ENCODE results near the gene TK2. TPM values are rescaled to one million over a fixed set of nuclear protein-coding genes. Genes with fewer than 3 reads are reported as not detected.

TK2 gene
- total and polyA plus RNA-seq, 7 experiments from 2014 or later, result 3.5 to 19.8 (median 6.4) TPM

- no peak overlapping the region for H3K4me3 Mint-ChIP-seq
- intact Hi-C loops (cut with micrococcal nuclease), result no loop called here
Measured at GRCh38 chr16:66529475-66529874, 20.4 kb downstream of the TK2 start.

GRCh38 chr16:66528294-66528693 lies 21.6 kb downstream of the TK2 start:
- Histone ChIP-seq H3K27me3 (ENCODE audit: control insufficient read depth in 2 of 2, insufficient read depth in 2 of 2, low read length in 2 of 2) (no peaks in the 10 kb centered on the region), H3K27ac (ENCODE audit: low read depth, low read length) (no peak overlapping the region), H3K36me3 (ENCODE audit: control insufficient read depth in 2 of 3, insufficient read depth in 3 of 3, low read length in 3 of 3) (no peaks in the 10 kb centered on the region), H3K9me3 (ENCODE audit: control insufficient read depth in 2 of 3, low read length in 3 of 3) (no peaks in the 10 kb centered on the region), H3K4me1 (ENCODE audit: control insufficient read depth in 2 of 2, insufficient read depth in 2 of 2, low read length in 2 of 2) (peaks cover 24 to 26% of the 10 kb centered on the region in 2 donors), H3K4me3 (ENCODE audit: low read length) (no peak overlapping the region)
- POLR2A ChIA-PET, result interaction anchor here (12.9 kb wide), 1 partner anchor 21 kb away, joined by 164 read pairs; the partner anchor contains the start of genes CKLF and TK2
- DNase-seq (no peak), ATAC-seq (no peak)
- intact Hi-C loops (cut with micrococcal nuclease), result no loop called here
- Mint-ChIP-seq H3K9me3 (no peaks in the 10 kb centered on the region), H3K36me3 (peaks cover 0 to 28% (median 0%) of the 10 kb centered on the region in 5 donors), H3K4me3 (no peak overlapping the region), H3K4me1 (peaks cover 25 to 51% (median 38%) of the 10 kb centered on the region in 7 donors), H3K27ac (peak overlapping the region in 2 of 9 donors; percentile 41 to 43), H3K27me3 (no peaks in the 10 kb centered on the region)
- CTCF ChIA-PET, result no interaction called here

More at GRCh38 chr16:66529475-66529874, 20.4 kb downstream of the TK2 start:
- Histone ChIP-seq H3K4me1 (ENCODE audit: control insufficient read depth in 2 of 2, insufficient read depth in 2 of 2, low read length in 2 of 2) (peaks cover 12 to 15% of the 10 kb centered on the region in 2 donors), H3K27me3 (ENCODE audit: control insufficient read depth in 2 of 2, insufficient read depth in 2 of 2, low read length in 2 of 2) (no peaks in the 10 kb centered on the region), H3K9me3 (ENCODE audit: control insufficient read depth in 2 of 3, low read length in 3 of 3) (no peaks in the 10 kb centered on the region), H3K27ac (ENCODE audit: low read depth, low read length) (no peak overlapping the region), H3K36me3 (ENCODE audit: control insufficient read depth in 2 of 3, insufficient read depth in 3 of 3, low read length in 3 of 3) (no peaks in the 10 kb centered on the region), H3K4me3 (ENCODE audit: low read length) (no peak overlapping the region)
- ChIA-PET POLR2A (interaction anchor here (0.6 to 12.9 kb wide), 2 partner anchors 20 to 512 kb away, joined by 3 to 164 read pairs; partner anchors contain the start of genes CKLF and TK2), CTCF (no interaction called here)
- no peaks in the 10 kb centered on the region for H3K9me3 Mint-ChIP-seq
- H3K27ac Mint-ChIP-seq, result peak overlapping the region in 4 of 9 donors; percentile 7 to 75 (median 50)
- H3K36me3 Mint-ChIP-seq, result peaks cover 0 to 27% (median 2%) of the 10 kb centered on the region in 5 donors
- ATAC-seq, result no peak
- no peak for DNase-seq
- H3K4me1 Mint-ChIP-seq, result peaks cover 17 to 44% (median 26%) of the 10 kb centered on the region in 7 donors
- no peaks in the 10 kb centered on the region for H3K27me3 Mint-ChIP-seq

GRCh38 chr16:66525396-66526180 lies 24.3 kb downstream of the TK2 start:
- POLR2A ChIA-PET, result interaction anchor here (1.1 to 12.9 kb wide), 2 partner anchors 15 to 24 kb away, joined by 3 to 164 read pairs; partner anchors contain the start of genes CKLF and TK2
- peak overlapping the region in 2 of 10 donors; percentile 82 to 85 for H3K4me3 Mint-ChIP-seq

GRCh38 chr16:66524601-66525164 lies 25.2 kb downstream of the TK2 start:
- peaks cover 0 to 19% (median 0%) of the 10 kb centered on the region in 5 donors for H3K36me3 Mint-ChIP-seq
- H3K4me3 Mint-ChIP-seq, result peak overlapping the region; percentile 62 to 86 (median 81)
- ATAC-seq, result peak; percentile 74
- H3K4me1 Mint-ChIP-seq, result peaks cover 58 to 84% (median 72%) of the 10 kb centered on the region in 7 donors
- Histone ChIP-seq H3K27me3 (ENCODE audit: control insufficient read depth in 2 of 2, insufficient read depth in 2 of 2, low read length in 2 of 2) (no peaks in the 10 kb centered on the region), H3K36me3 (ENCODE audit: control insufficient read depth in 2 of 3, insufficient read depth in 3 of 3, low read length in 3 of 3) (no peaks in the 10 kb centered on the region), H3K27ac (ENCODE audit: low read depth, low read length) (peak overlapping the region; percentile 43), H3K4me1 (ENCODE audit: control insufficient read depth in 2 of 2, insufficient read depth in 2 of 2, low read length in 2 of 2) (peaks cover 60 to 62% of the 10 kb centered on the region in 2 donors), H3K4me3 (ENCODE audit: low read length) (peak overlapping the region; percentile 38), H3K9me3 (ENCODE audit: control insufficient read depth in 2 of 3, low read length in 3 of 3) (no peaks in the 10 kb centered on the region)
- intact Hi-C loops (cut with micrococcal nuclease), result loop anchor here (1.0 to 2.0 kb wide), 7 partner anchors 8 to 116 kb away; partner anchors contain the start of genes CKLF (in 2 of the 2) and CMTM3 (in 2 of the 2)
- no peaks in the 10 kb centered on the region for H3K9me3 Mint-ChIP-seq
- DNase-seq, result peak in 3 of 9 donors; percentile 17 to 25 (median 21)
- CTCF ChIA-PET, result interaction anchor here (0.8 to 1.4 kb wide), 5 partner anchors 13 to 65 kb away, joined by 3 to 5 read pairs (median 4); partner anchors contain the start of gene CKLF
- POLR2A ChIA-PET, result interaction anchor here (0.7 to 12.9 kb wide), 7 partner anchors 13 to 79 kb away, joined by 3 to 164 read pairs (median 4); partner anchors contain the start of genes CKLF and TK2
- H3K27ac Mint-ChIP-seq, result peak overlapping the region; percentile 71 to 96 (median 91)
- H3K27me3 Mint-ChIP-seq, result peaks cover 0 to 4% (median 0%) of the 10 kb centered on the region in 5 donors

More at GRCh38 chr16:66525396-66526180, 24.3 kb downstream of the TK2 start:
- Mint-ChIP-seq H3K36me3 (peaks cover 0 to 23% (median 0%) of the 10 kb centered on the region in 5 donors), H3K9me3 (no peaks in the 10 kb centered on the region), H3K4me1 (peaks cover 49 to 78% (median 65%) of the 10 kb centered on the region in 7 donors), H3K27me3 (peaks cover 0 to 4% (median 0%) of the 10 kb centered on the region in 5 donors), H3K27ac (peak overlapping the region; percentile 71 to 96 (median 90))
- CTCF ChIA-PET, result interaction anchor here (1.2 kb wide), 1 partner anchor 22 kb away, joined by 3 read pairs; no protein-coding TSS in a partner anchor
- peaks cover 51 to 53% of the 10 kb centered on the region in 2 donors for H3K4me1 ChIP-seq (ENCODE audit: control insufficient read depth in 2 of 2, insufficient read depth in 2 of 2, low read length in 2 of 2)
- H3K9me3 ChIP-seq (ENCODE audit: control insufficient read depth in 2 of 3, low read length in 3 of 3), result no peaks in the 10 kb centered on the region
- peak; percentile 68 for ATAC-seq
- H3K27ac ChIP-seq (ENCODE audit: low read depth, low read length), result no peak overlapping the region
- DNase-seq, result no peak
- no peaks in the 10 kb centered on the region for H3K27me3 ChIP-seq (ENCODE audit: control insufficient read depth in 2 of 2, insufficient read depth in 2 of 2, low read length in 2 of 2)
- intact Hi-C loops (cut with micrococcal nuclease), result loop anchor here (2.0 kb wide), 4 partner anchors 13 to 79 kb away; partner anchors contain the start of gene CMTM3 (in 2 of the 2)
- H3K4me3 ChIP-seq (ENCODE audit: low read length), result no peak overlapping the region
- H3K36me3 ChIP-seq (ENCODE audit: control insufficient read depth in 2 of 3, insufficient read depth in 3 of 3, low read length in 3 of 3), result no peaks in the 10 kb centered on the region

- CTCF ChIA-PET, result interaction anchor here (0.8 to 4.1 kb wide), 5 partner anchors 12 to 65 kb away, joined by 3 to 24 read pairs (median 4); partner anchors contain the start of gene CKLF
- DNase-seq (peak in 6 of 9 donors; percentile 49 to 69 (median 63)), ATAC-seq (peak; percentile 44)
- POLR2A ChIA-PET, result interaction anchor here (0.6 to 12.9 kb wide), 6 partner anchors 12 to 80 kb away, joined by 3 to 164 read pairs (median 4); partner anchors contain the start of genes CKLF and TK2
- Histone ChIP-seq H3K4me1 (ENCODE audit: control insufficient read depth in 2 of 2, insufficient read depth in 2 of 2, low read length in 2 of 2) (peaks cover 64% of the 10 kb centered on the region in 2 donors), H3K27me3 (ENCODE audit: control insufficient read depth in 2 of 2, insufficient read depth in 2 of 2, low read length in 2 of 2) (no peaks in the 10 kb centered on the region), H3K9me3 (ENCODE audit: control insufficient read depth in 2 of 3, low read length in 3 of 3) (no peaks in the 10 kb centered on the region), H3K27ac (ENCODE audit: low read depth, low read length) (no peak overlapping the region), H3K4me3 (ENCODE audit: low read length) (peak overlapping the region; percentile 38), H3K36me3 (ENCODE audit: control insufficient read depth in 2 of 3, insufficient read depth in 3 of 3, low read length in 3 of 3) (no peaks in the 10 kb centered on the region)
- Mint-ChIP-seq H3K9me3 (no peaks in the 10 kb centered on the region), H3K36me3 (peaks cover 0 to 17% (median 0%) of the 10 kb centered on the region in 5 donors), H3K27me3 (peaks cover 0 to 4% (median 0%) of the 10 kb centered on the region in 5 donors), H3K27ac (peak overlapping the region; percentile 79 to 96 (median 92)), H3K4me3 (peak overlapping the region; percentile 77 to 89 (median 83)), H3K4me1 (peaks cover 64 to 88% (median 75%) of the 10 kb centered on the region in 7 donors)
- intact Hi-C loops (cut with micrococcal nuclease), result loop anchor here (1.0 to 2.0 kb wide), 8 partner anchors 8 to 349 kb away; partner anchors contain the start of genes CKLF (in 2 of the 2) and CMTM3 (in 2 of the 2)
Measured at GRCh38 chr16:66523861-66524354, 26.0 kb downstream of the TK2 start.

Measured in naive thymus-derived CD4-positive, alpha-beta T cell (primary cell).